ENCODE data around the gene GDF2.

The GDF2 gene

DNA sequence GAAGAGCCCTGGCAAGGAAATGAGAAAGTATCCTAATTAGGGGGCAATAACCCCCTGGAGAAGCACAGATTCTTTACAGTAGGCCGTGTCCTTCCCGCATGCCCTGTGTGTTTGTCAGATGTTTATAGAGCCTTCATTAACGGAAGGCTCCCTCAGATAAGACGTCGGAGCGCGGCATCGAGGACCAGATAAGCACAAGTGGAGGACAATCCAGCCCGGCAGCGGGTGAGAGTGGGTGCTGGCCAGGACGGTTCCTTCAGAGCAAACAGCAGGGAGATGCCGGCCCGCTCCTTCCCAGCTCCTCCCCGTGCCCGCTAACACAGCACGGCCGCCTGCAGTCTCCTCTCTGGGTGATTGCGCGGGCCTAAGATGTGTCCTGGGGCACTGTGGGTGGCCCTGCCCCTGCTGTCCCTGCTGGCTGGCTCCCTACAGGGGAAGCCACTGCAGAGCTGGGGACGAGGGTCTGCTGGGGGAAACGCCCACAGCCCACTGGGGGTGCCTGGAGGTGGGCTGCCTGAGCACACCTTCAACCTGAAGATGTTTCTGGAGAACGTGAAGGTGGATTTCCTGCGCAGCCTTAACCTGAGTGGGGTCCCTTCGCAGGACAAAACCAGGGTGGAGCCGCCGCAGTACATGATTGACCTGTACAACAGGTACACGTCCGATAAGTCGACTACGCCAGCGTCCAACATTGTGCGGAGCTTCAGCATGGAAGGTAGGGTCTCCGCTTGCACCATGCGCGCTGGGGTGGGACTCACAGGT lies at the start of gene GDF2:
Gene GDF2 (plus strand): TSS at position 155 of the 762 bp plus-strand sequence. CDS start 215 bp downstream, at position 370.
- Mint-ChIP-seq H3K27ac (no peak within 1 kb of the TSS), H3K36me3 (ENCODE audit: low read depth) (no peaks in the 10 kb centered on the region), H3K4me1 (ENCODE audit: low read depth) (no peaks in the 10 kb centered on the region), H3K9me3 (no peaks in the 10 kb centered on the region), H3K27me3 (ENCODE audit: low read depth) (peaks cover 6% of the 10 kb centered on the region), H3K4me3 (no peak within 1 kb of the TSS)
- no peak for DNase-seq (ENCODE audit: low spot score)

DNA sequence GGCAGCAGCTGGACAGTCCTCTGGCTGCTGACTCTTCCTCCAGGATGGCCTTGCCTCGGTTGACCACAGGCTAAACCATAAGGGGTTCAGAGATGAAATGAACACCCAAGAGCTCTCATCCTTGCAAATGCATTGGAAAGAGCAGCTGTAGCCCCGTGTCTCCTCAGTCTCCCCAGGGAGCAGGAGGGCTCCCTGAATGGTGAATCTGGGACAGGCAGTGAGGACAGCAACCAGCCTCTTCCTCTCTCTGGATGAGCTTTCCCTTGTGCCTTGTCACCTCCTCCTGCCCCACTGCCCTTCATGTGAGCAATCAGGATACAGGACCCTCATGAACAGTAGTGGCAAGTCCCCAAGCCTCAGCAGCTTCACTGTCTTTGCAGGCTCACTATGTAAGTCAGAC lies 46.2 kb upstream of the GDF2 start:
- peaks cover 2% of the 10 kb centered on the region for H3K27me3 Mint-ChIP-seq (ENCODE audit: low read depth)
- H3K4me3 Mint-ChIP-seq, result no peak overlapping the region
- H3K36me3 Mint-ChIP-seq (ENCODE audit: low read depth), result peaks cover 2% of the 10 kb centered on the region
- H3K27ac Mint-ChIP-seq, result no peak overlapping the region
- H3K4me1 Mint-ChIP-seq (ENCODE audit: low read depth), result peaks cover 18% of the 10 kb centered on the region
- peaks cover 6% of the 10 kb centered on the region for H3K9me3 Mint-ChIP-seq
- DNase-seq (ENCODE audit: low spot score), result no peak

DNA sequence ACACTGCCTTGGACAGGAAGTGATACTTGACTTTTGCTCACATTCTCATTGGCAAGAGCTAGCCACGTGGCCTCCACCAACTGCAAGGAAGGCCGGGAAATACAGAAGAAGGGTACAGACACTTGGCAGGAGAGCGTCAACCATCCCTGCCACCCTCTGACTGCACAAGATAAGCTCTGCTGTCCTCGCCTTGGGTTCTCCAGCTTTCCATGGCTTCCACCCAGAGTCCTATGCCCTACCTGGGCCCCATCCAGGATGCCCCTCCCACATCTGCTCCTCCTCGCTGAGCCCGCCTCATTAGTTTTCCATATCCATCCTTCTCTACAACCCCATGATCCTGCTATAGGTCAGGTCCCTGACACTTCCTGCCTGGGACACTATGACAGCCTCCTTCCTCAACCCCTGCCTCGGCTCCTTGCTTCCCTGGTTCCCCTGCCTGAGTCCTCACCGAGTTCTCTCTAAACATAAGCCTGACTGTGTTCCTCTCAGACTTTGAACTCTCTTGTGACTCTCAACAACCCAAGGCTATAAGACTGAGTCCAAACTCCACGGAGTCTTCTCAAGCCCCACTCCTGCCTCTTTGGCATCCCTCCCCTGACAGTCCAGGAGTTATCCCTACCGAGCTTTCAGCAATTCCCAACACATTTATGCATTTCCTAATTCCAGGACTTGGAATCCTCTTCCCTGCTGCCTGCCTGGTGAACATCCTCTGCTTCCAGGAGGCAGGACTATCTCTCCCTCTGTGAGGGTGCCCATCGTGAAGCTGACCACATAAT lies 45.5 kb upstream of the GDF2 start:
- DNase-seq (ENCODE audit: low spot score), result no peak
- H3K9me3 Mint-ChIP-seq, result peaks cover 6% of the 10 kb centered on the region
- no peak overlapping the region for H3K27ac Mint-ChIP-seq
- peaks cover 5% of the 10 kb centered on the region for H3K27me3 Mint-ChIP-seq (ENCODE audit: low read depth)
- H3K36me3 Mint-ChIP-seq (ENCODE audit: low read depth), result peaks cover 2% of the 10 kb centered on the region
- peaks cover 18% of the 10 kb centered on the region for H3K4me1 Mint-ChIP-seq (ENCODE audit: low read depth)
- H3K4me3 Mint-ChIP-seq, result no peak overlapping the region

DNA sequence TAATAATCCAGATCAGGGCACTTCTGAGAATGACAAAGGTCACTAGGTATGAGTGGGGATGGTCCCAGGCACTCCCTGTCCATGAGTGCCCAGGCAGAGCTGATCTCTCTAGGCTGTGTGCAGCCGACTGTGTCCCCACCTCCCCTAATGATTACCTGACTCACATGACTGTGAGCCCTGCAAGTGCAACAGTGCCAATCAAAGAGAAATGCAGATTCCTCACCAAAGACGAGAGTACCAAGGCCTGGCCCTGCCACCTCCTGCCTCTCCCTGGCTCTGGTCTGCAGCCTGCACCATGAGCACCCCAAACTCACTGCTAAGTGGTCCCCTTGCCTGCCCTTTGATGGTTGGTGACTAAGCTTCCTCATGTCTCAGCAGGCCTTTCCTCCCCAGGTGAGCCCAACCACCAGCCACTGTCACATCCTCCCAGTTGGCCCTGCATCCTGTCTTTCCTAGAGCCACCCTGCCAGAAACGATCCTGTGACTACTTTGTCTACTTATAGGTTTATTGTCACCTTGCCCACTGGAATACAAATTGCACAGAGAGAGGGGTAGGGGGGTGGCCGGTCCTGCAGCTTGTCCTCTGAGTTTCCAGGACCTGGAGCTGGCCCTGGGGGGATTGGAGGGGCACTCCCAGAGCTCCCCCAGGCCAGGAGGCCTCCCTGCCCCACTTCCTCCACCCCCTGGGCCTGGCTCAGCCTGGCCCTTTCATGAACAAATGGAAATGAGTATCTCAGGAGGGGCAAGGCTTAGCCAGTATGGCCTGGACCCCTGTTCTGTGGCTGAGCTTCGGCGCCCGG lies 44.7 kb upstream of the GDF2 start:
- Mint-ChIP-seq H3K36me3 (ENCODE audit: low read depth) (no peaks in the 10 kb centered on the region), H3K9me3 (peaks cover 6% of the 10 kb centered on the region), H3K27ac (peak overlapping the region; percentile 56), H3K4me1 (ENCODE audit: low read depth) (peaks cover 18% of the 10 kb centered on the region), H3K27me3 (ENCODE audit: low read depth) (peaks cover 2% of the 10 kb centered on the region), H3K4me3 (peak overlapping the region; percentile 30)
- DNase-seq (ENCODE audit: low spot score), result peak; percentile 23

DNA sequence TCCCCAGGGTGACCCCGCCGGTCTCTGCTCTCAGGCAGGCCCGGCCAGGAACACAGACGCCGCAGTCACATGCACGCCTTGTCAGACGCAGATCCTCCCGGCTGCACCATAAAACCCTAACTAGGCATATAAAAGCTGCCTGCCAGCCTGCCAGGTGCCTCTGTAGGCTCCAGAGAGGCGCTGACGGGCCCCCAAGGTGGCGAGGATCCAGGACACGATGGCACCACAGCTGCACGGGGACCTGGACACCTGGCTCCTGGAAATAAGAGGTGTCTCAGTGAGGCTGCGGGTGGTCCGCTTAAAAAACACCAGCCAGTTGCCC lies 44.1 kb upstream of the GDF2 start:
- Mint-ChIP-seq H3K9me3 (peaks cover 6% of the 10 kb centered on the region), H3K4me3 (no peak overlapping the region), H3K27ac (no peak overlapping the region), H3K4me1 (ENCODE audit: low read depth) (peaks cover 18% of the 10 kb centered on the region), H3K36me3 (ENCODE audit: low read depth) (no peaks in the 10 kb centered on the region), H3K27me3 (ENCODE audit: low read depth) (peaks cover 2% of the 10 kb centered on the region)
- no peak for DNase-seq (ENCODE audit: low spot score)

DNA sequence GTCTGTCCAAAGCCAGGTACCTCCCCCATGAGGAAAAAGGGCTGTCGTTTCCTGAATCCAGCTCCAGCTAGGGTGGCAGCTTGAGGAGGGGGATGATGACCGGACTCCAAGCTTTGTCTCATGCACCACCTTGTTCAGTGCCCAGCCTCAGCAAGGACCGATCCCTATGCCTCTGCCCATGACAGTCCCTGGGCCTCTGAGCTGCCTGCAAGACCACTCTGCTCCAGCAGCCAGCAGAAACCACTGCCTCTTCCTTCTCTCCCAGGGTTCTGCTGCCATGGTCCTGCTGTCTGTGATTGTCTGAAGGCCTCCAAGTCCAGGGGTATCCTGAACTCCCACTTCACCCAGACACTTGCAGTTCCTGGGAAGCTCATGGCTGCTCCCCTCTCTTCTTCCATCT lies 43.5 kb upstream of the GDF2 start:
- DNase-seq (ENCODE audit: low spot score), result no peak
- H3K36me3 Mint-ChIP-seq (ENCODE audit: low read depth), result no peaks in the 10 kb centered on the region
- H3K4me1 Mint-ChIP-seq (ENCODE audit: low read depth), result peaks cover 18% of the 10 kb centered on the region
- H3K9me3 Mint-ChIP-seq, result peaks cover under 1% of the 10 kb centered on the region
- peaks cover 2% of the 10 kb centered on the region for H3K27me3 Mint-ChIP-seq (ENCODE audit: low read depth)
- peak overlapping the region; percentile 8 for H3K27ac Mint-ChIP-seq
- H3K4me3 Mint-ChIP-seq, result no peak overlapping the region

DNA sequence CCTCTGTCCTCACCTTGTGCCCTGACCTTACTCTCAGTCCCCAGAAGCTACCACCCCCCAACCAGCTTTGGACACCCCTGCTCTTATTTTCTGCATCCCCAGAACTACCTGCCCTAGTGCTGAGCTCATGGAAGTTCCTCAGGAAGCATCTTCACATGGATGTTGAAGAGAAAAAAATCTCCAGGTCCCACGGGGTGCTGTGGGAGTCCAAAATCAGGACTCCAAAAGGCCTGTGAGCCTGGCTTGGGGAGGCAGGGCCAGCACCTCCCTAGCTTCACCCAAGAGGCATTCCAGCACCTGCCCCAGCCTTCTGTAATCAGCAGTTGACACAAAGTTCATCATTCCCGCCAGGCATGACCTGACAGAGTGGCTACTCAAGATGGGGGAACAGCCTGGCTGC lies 43.0 kb upstream of the GDF2 start:
- H3K4me1 Mint-ChIP-seq (ENCODE audit: low read depth), result peaks cover 18% of the 10 kb centered on the region

DNA sequence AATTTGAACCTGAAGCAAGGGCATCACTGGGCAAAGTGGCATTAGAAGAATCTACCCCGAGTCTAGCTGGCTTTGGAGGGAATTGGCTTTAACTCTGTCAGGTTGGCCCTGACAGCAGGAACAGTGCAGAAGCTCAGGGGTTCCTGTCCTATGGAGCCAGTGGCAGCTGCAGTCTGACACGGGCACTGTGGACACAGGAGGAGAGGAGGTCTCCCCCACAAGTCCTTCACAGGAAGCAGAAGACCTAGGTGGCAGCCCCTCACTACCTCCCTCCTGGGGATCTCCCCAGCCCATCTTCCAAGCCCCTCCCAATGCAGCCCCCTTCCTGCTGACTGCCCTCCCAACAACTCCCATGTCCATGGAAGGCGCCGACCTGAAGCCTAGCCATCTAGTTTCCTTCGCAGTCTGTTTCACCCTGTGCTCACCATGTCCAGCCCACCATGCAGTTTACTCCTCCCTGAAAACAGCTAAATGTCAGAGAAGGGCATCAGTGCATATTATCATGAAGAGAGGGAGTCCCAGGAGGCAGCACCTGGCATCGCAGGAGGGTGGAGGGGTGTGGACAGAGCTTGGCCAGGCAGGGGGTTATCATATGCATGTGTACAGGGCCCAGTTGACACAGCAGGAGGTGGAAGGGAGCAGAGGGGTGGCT lies 40.1 kb upstream of the GDF2 start:
- Mint-ChIP-seq H3K27me3 (ENCODE audit: low read depth) (peaks cover 2% of the 10 kb centered on the region), H3K9me3 (no peaks in the 10 kb centered on the region), H3K4me1 (ENCODE audit: low read depth) (peaks cover 24% of the 10 kb centered on the region), H3K4me3 (no peak overlapping the region), H3K36me3 (ENCODE audit: low read depth) (no peaks in the 10 kb centered on the region), H3K27ac (no peak overlapping the region)
- no peak for DNase-seq (ENCODE audit: low spot score)

More for the DNA sequence above, 43.0 kb upstream of the GDF2 start:
- H3K9me3 Mint-ChIP-seq, result no peaks in the 10 kb centered on the region
- peaks cover 2% of the 10 kb centered on the region for H3K27me3 Mint-ChIP-seq (ENCODE audit: low read depth)
- H3K27ac Mint-ChIP-seq, result no peak overlapping the region
- H3K4me3 Mint-ChIP-seq, result no peak overlapping the region
- H3K36me3 Mint-ChIP-seq (ENCODE audit: low read depth), result no peaks in the 10 kb centered on the region
- DNase-seq (ENCODE audit: low spot score), result no peak

DNA sequence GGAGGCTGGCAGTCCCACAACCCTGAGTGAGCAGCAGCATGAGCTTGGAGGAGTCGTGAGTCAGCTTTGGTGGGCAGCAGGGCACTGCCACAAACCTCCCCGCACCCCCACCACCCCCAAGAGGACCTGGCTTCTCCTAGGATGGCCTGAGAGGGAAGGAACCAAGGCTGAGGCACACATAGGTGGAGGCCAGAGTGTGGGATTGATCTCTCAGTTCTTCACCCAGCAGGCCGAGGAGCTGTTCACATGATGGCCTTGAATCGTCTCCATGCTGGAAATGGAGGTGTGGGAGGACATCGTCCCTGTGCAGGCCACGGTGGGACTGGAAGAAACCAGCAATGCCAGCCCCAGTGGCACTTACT lies 39.6 kb upstream of the GDF2 start:
- Mint-ChIP-seq H3K4me3 (no peak overlapping the region), H3K27me3 (ENCODE audit: low read depth) (peaks cover 2% of the 10 kb centered on the region), H3K36me3 (ENCODE audit: low read depth) (no peaks in the 10 kb centered on the region), H3K27ac (no peak overlapping the region), H3K4me1 (ENCODE audit: low read depth) (peaks cover 19% of the 10 kb centered on the region), H3K9me3 (no peaks in the 10 kb centered on the region)
- no peak for DNase-seq (ENCODE audit: low spot score)

DNA sequence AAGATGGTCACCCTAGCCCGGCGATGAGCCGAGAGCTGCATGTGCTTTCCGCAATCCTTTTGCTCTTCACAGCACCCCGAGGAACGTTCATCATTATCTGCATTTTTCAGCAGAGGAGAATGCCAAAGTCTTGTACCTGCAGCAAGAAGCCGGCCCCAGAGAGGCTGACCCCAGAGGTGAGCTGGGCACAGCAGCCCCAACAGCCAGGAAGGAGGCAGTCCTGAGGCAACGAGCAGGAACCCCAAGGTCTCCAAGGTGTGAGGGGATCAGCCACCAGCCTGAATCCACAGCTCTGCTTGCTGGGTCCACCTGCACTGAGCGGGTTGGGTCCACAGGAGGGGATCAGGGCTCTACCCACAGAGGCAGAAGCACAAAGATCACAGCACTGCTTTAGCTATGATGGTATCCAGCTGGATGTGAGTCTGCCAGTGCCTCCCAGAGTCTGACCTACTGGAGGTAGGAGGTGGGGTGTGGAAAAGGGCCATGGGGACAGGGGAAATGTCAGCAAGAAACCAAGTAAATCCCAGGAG lies 39.1 kb upstream of the GDF2 start:
- Mint-ChIP-seq H3K4me1 (ENCODE audit: low read depth) (peaks cover 17% of the 10 kb centered on the region), H3K4me3 (no peak overlapping the region), H3K27me3 (ENCODE audit: low read depth) (peaks cover 2% of the 10 kb centered on the region)

DNA sequence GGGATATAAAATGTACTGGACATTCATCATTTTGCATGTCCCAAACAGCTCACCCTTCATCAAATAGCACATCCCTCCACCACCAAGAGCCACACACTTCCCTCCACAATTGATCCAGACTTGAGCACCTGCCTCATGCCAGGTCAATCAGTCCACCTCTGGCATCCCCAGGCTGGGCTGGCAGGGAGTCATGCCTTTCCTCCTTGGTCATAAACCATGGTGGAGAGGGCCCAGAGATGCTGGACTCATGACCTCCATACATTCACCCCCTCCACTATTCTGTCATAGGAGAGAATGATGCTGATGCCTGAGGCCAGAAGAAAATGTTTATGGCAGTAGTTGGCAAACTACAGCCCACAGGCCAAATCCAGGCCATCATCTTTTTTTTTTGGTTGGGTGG lies 38.4 kb upstream of the GDF2 start:
- Mint-ChIP-seq H3K4me1 (ENCODE audit: low read depth) (peaks cover 15% of the 10 kb centered on the region), H3K4me3 (no peak overlapping the region), H3K27ac (no peak overlapping the region), H3K27me3 (ENCODE audit: low read depth) (peaks cover 2% of the 10 kb centered on the region), H3K36me3 (ENCODE audit: low read depth) (no peaks in the 10 kb centered on the region), H3K9me3 (no peaks in the 10 kb centered on the region)
- DNase-seq (ENCODE audit: low spot score), result no peak

More for the DNA sequence above, 39.1 kb upstream of the GDF2 start:
- no peak for DNase-seq (ENCODE audit: low spot score)
- no peak overlapping the region for H3K27ac Mint-ChIP-seq
- H3K9me3 Mint-ChIP-seq, result no peaks in the 10 kb centered on the region
- H3K36me3 Mint-ChIP-seq (ENCODE audit: low read depth), result no peaks in the 10 kb centered on the region

DNA sequence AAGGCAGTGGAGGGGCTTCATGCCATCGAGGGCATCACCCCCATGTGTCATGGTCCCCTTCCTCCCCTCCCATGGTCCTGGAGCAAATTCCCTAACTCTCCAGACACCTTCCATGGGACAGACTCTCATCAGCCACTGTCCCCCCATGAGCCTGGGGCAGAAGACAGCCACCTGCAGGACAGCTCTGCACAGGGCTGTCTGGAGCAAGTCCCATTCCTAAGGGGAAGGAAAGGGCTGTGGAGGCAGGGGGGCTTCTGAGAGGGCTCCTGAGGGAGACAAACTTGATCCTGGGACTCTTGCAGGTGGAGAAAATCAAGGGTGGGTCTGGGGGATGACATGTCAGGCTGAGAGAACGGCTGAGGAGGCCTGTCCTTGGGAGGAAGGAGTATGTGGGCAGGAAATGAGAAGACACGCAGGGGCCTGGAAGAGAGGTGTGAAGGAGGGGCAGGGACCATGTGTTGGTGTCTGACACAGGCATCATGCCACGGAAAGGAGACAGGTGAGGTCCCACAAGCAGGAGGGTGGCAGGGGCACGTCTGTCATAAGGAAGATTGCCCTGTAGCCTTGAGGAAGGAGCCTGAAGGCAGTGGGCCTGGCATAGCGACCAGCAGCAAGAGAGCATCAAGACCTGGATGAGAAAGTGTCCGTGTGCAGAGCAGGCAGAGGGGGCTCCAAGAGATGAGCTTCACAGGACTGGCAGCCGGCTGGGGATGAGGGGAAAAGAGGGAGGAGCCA lies 36.7 kb upstream of the GDF2 start:
- Mint-ChIP-seq H3K36me3 (ENCODE audit: low read depth) (no peaks in the 10 kb centered on the region), H3K4me1 (ENCODE audit: low read depth) (peaks cover 15% of the 10 kb centered on the region), H3K4me3 (no peak overlapping the region), H3K27ac (no peak overlapping the region), H3K9me3 (no peaks in the 10 kb centered on the region), H3K27me3 (ENCODE audit: low read depth) (peaks cover 2% of the 10 kb centered on the region)
- no peak for DNase-seq (ENCODE audit: low spot score)

DNA sequence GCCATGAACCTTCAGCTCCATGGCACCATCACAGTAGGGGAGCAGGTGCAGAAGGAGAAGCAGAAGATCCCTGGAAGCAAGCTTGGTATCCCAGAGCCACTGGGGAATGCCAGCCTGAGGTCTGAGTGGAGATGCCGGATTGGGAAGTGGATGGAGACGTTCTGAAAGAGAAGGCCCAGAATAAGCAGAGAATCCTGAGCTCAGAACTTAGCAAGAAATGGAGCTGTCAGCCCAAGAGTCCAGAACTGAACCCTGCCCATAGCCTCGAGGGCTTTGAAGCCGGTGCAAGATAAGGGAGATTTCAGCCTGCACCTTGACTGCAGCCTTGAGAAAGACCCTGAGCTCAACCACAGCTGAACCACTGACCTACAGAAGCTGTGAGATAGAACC lies 36.1 kb upstream of the GDF2 start:
- H3K27ac Mint-ChIP-seq, result no peak overlapping the region
- H3K4me1 Mint-ChIP-seq (ENCODE audit: low read depth), result peaks cover 15% of the 10 kb centered on the region
- no peak overlapping the region for H3K4me3 Mint-ChIP-seq
- DNase-seq (ENCODE audit: low spot score), result no peak
- no peaks in the 10 kb centered on the region for H3K36me3 Mint-ChIP-seq (ENCODE audit: low read depth)
- no peaks in the 10 kb centered on the region for H3K9me3 Mint-ChIP-seq
- H3K27me3 Mint-ChIP-seq (ENCODE audit: low read depth), result peaks cover 2% of the 10 kb centered on the region

Measured in T-helper 2 cell treated with Interferon-gamma antibody and Interleukin-4, amounts not matched to agents 5 μg/mL and 100 μg/mL, for 36 hours (primary cell).